Body of pancreas (tissue), 4 donors: ENCODE results near the gene ZNF488. TPM values are rescaled to one million over a fixed set of nuclear protein-coding genes. Genes with fewer than 3 reads are reported as not detected.

Source experiments
- ATAC-seq: fragments of 150-250 bp; one replicate; pipeline ENCODE4 v1.9.1; 2016
- DNase-seq, 4 donors: peaks; one replicate each; pipeline ENCODE4 v3.0.0-alpha.2; 2019
- H3K27ac ChIP-seq, 4 donors: fragments of 200-600 bp; sonication (generic); 1 replicate in 3 of 4; 2 replicates in 1 of 4; pipeline versions ENCODE4 v1.5.1 to v1.6.1; 2016 to 2019; ENCODE audit warnings: mild to moderate bottlenecking in 1 of 4, mixed read lengths in 1 of 4, moderate library complexity in 1 of 4
- H3K27me3 ChIP-seq, 2 donors: fragments of 200-600 bp; sonication (generic); one replicate each; pipeline ENCODE4 v1.6.0; 2016; ENCODE audit warnings: mild to moderate bottlenecking in 1 of 2
- H3K36me3 ChIP-seq, 2 donors: fragments of 200-600 bp; sonication (generic); replicated peaks in 1 of 2; 2 replicates each; pipeline ENCODE4 v1.5.1; 2016; ENCODE audit warnings: low read depth in 2 of 2; ENCODE audit not compliant: insufficient read depth in 1 of 2
- H3K4me1 ChIP-seq: fragments of 200-600 bp; sonication (generic); one replicate; pipeline ENCODE4 v1.6.0; 2016
- H3K4me3 ChIP-seq, 2 donors: fragments of 200-600 bp; sonication (generic); 1 replicate in 1 of 2; 2 replicates in 1 of 2; pipeline ENCODE4 v1.5.1; 2016 to 2019
- H3K9me3 ChIP-seq, 3 donors: fragments of 200-600 bp; sonication (generic); 1 replicate in 2 of 3; 2 replicates in 1 of 3; pipeline ENCODE4 v1.5.1; 2016
- POLR2A ChIP-seq, 3 donors: fragments of 450-650 bp; IDR thresholded peaks; one replicate each; pipeline ENCODE4 v1.6.1; 2016; ENCODE audit warnings: antibody characterized with exemption in 3 of 3, mild to moderate bottlenecking in 2 of 3
- WGBS, 2 donors: methylation state at CpG; one replicate each; pipeline ENCODE4 v1.1.5; 2017; 5-methylcytosine and 5-hydroxymethylcytosine counted together
- intact Hi-C: fragments of 100-400 bp; cut with DNase I; formaldehyde crosslinking; loops from one replicate; pipeline ENCODE4 v1.15.1; 2023
- total RNA-seq, 2 donors: library from RNA; depleted of rRNA; stranded (reverse); fragments of >200 nt; gene quantifications; one replicate each; pipeline ENCODE4 v1.1.0, GENCODE V29; 2016
- TF ChIP-seq, protein P1 (sequence below), 7 experiments: fragments of 450-650 bp in 4 of 7; fragments of 200-600 bp in 3 of 7; sonication (generic) in 3 of 7; IDR thresholded peaks; one replicate each; pipeline ENCODE4 v1.5.1; 2016 to 2019; ENCODE audit warnings: antibody characterized with exemption in 7 of 7

ZNF488 gene
- total RNA-seq, 2 donors from 2014 or later, result 0.26 TPM; not detected in 1

- Histone ChIP-seq H3K36me3 (no peaks in the 10 kb centered on the region), H3K4me3 (no peak overlapping the region), H3K27ac (no peak overlapping the region), H3K27me3 (no peaks in the 10 kb centered on the region), H3K9me3 (no peaks in the 10 kb centered on the region), H3K4me1 (no peaks in the 10 kb centered on the region)
- no peak for ATAC-seq
- intact Hi-C loops, result no loop called here
- TF ChIP-seq, protein P1, sequence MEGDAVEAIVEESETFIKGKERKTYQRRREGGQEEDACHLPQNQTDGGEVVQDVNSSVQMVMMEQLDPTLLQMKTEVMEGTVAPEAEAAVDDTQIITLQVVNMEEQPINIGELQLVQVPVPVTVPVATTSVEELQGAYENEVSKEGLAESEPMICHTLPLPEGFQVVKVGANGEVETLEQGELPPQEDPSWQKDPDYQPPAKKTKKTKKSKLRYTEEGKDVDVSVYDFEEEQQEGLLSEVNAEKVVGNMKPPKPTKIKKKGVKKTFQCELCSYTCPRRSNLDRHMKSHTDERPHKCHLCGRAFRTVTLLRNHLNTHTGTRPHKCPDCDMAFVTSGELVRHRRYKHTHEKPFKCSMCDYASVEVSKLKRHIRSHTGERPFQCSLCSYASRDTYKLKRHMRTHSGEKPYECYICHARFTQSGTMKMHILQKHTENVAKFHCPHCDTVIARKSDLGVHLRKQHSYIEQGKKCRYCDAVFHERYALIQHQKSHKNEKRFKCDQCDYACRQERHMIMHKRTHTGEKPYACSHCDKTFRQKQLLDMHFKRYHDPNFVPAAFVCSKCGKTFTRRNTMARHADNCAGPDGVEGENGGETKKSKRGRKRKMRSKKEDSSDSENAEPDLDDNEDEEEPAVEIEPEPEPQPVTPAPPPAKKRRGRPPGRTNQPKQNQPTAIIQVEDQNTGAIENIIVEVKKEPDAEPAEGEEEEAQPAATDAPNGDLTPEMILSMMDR (IDR thresholded peaks at IDR 0.05), result no peak
- no peak for TF ChIP-seq POLR2A (IDR thresholded peaks at IDR 0.05)
- WGBS, 2 donors, result 77 to 86% methylated on average over 7 to 9 of the region's 11 CpGs
- no peak for DNase-seq
These were observed 21.9 kb upstream of the ZNF488 start for GRCh38 chr10:47405857-47406547.

- TF ChIP-seq, protein P1 (IDR thresholded peaks at IDR 0.05), result no peak
- no peak for TF ChIP-seq POLR2A (IDR thresholded peaks at IDR 0.05)
- Histone ChIP-seq H3K27ac (no peak overlapping the region), H3K9me3 (no peaks in the 10 kb centered on the region), H3K4me1 (no peaks in the 10 kb centered on the region), H3K27me3 (no peaks in the 10 kb centered on the region), H3K4me3 (no peak overlapping the region), H3K36me3 (no peaks in the 10 kb centered on the region)
- ATAC-seq, result no peak
- intact Hi-C loops, result no loop called here
- 85 to 98% methylated on average over 2 of the region's 2 CpGs for WGBS, 2 donors
- DNase-seq, result no peak
These were observed 20.8 kb upstream of the ZNF488 start for GRCh38 chr10:47404937-47405336.

DNA sequence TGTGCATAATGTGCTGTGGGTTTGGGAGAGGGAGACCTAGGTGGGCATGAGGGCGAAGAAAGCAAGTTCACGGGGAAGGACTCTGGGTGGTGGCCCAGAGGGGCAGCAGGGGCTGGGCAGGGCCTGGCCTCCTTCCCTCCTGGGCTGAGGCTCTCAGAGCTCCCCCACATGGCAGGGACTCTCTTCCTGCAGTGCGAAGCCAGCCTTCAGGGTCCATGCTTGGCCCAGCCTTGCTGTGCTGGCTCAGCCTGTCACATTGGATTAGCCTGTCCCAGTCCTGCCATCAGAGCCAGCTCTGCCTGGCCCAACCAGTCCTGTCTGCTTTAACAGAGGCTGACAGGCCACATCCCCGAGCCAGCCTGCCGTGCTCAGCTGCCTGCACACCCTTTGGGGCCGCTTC is 20.4 kb upstream of the ZNF488 start:
- 86 to 88% methylated on average over 5 to 6 of the region's 6 CpGs for WGBS, 2 donors
- Histone ChIP-seq H3K27ac (no peak overlapping the region), H3K4me1 (no peaks in the 10 kb centered on the region), H3K9me3 (no peaks in the 10 kb centered on the region), H3K27me3 (no peaks in the 10 kb centered on the region), H3K4me3 (no peak overlapping the region), H3K36me3 (no peaks in the 10 kb centered on the region)
- DNase-seq (no peak), ATAC-seq (no peak)
- TF ChIP-seq, protein P1 (IDR thresholded peaks at IDR 0.05), result no peak
- TF ChIP-seq POLR2A (IDR thresholded peaks at IDR 0.05), result no peak
- intact Hi-C loops, result no loop called here

- Histone ChIP-seq H3K9me3 (no peaks in the 10 kb centered on the region), H3K4me1 (no peaks in the 10 kb centered on the region), H3K36me3 (no peaks in the 10 kb centered on the region), H3K27me3 (no peaks in the 10 kb centered on the region), H3K4me3 (no peak overlapping the region), H3K27ac (no peak overlapping the region)
- 74 to 79% methylated on average over 6 of the region's 6 CpGs for whole genome bisulfite sequencing, 2 donors
- DNase-seq (no peak), ATAC-seq (no peak)
- TF ChIP-seq, protein P1 (IDR thresholded peaks at IDR 0.05), result no peak
- TF ChIP-seq POLR2A (IDR thresholded peaks at IDR 0.05), result no peak
- intact Hi-C loops, result no loop called here
These were observed 19.6 kb upstream of the ZNF488 start for GRCh38 chr10:47403446-47404318.
